ENCODE data around the gene RPP38. TPM values are rescaled to one million over a fixed set of nuclear protein-coding genes. Genes with fewer than 3 reads are reported as not detected.

RPP38 gene
- total and polyA plus RNA-seq, 2 of the 8 experiments (the other 6 are each of a cell fraction or from before 2014, with no cell fraction given): 20.8 to 23.3 TPM

DNA sequence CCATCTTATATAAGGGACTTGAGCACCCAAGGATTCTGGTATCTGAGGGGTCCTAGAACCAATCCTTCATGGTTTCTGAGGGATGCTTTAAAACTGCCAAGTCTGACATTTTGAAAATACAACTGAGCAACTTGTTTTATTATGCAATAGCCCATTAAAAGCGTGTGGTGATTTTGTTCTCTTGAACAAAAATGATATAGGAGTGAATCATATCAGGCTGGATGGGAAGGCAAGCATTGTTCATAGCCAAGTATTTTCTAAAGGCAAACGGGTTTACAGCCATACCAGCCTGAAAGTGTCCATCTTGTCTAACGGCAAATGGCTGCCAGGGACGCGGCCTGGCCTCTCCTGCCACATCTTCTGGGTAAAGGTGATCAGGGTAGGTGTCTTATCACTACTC is 23.4 kb downstream of the RPP38 start:
- Histone ChIP-seq H2BK15ac (ENCODE audit: low read length) (no peak overlapping the region), H4K5ac (ENCODE audit: insufficient read length, low read depth, low read length) (no peak overlapping the region), H3K14ac (ENCODE audit: insufficient read length) (no peak overlapping the region), H3K27ac (ENCODE audit: low read depth, low read length) (no peak overlapping the region), H3K9ac (replicated peaks in 1 of 4; ENCODE audit: extremely low read depth in 1 of 4, low read depth in 3 of 4, low read length in 3 of 4) (no peak overlapping the region), H3K56ac (replicated peaks; ENCODE audit: insufficient read length, low read depth, low read length) (no peak overlapping the region), H3K23me2 (ENCODE audit: low read depth, low read length) (no peaks in the 10 kb centered on the region), H4K91ac (replicated peaks; ENCODE audit: insufficient read length, low read length) (no peak overlapping the region), H4K20me1 (replicated peaks in 1 of 2; ENCODE audit: control insufficient read depth in 1 of 2, insufficient read depth in 2 of 2, low read length in 2 of 2) (no peaks in the 10 kb centered on the region), H2BK20ac (ENCODE audit: low read length) (no peak overlapping the region), H2BK12ac (ENCODE audit: low read depth, low read length) (no peak overlapping the region), H3K23ac (ENCODE audit: insufficient read length) (no peak overlapping the region), H3K9me3 (ENCODE audit: insufficient read depth in 2 of 2, low read depth in 1 of 2, low read length in 1 of 2) (no peaks in the 10 kb centered on the region), H3K4me2 (ENCODE audit: insufficient read depth in 1 of 2, low read depth in 2 of 2, low read length in 2 of 2) (no peak overlapping the region), H3K27me3 (replicated peaks in 1 of 4; ENCODE audit: control insufficient read depth in 3 of 4, extremely low read depth in 1 of 4, insufficient read depth in 3 of 4, low read length in 3 of 4) (no peaks in the 10 kb centered on the region), H2BK120ac (replicated peaks; ENCODE audit: low read depth, low read length) (no peak overlapping the region), H3K4ac (replicated peaks; ENCODE audit: insufficient read length, low read depth, low read length) (no peak overlapping the region), H3K79me2 (ENCODE audit: control insufficient read depth in 1 of 2, insufficient read depth in 2 of 2, low read length in 2 of 2) (no peaks in the 10 kb centered on the region), H3K36me3 (ENCODE audit: control insufficient read depth in 2 of 4, insufficient read depth in 4 of 4, low read length in 3 of 4) (peaks cover 0 to 12% (median 7%) of the 10 kb centered on the region in 4 experiments; a peak in 4 of 8 replicates), H2AFZ (ENCODE audit: low read length) (no peak overlapping the region), H2AK5ac (ENCODE audit: low read depth, low read length) (no peak overlapping the region), H4K8ac (ENCODE audit: extremely low read depth, insufficient read depth, low read length) (no peak overlapping the region), H3K18ac (ENCODE audit: extremely low read depth, low read length) (no peak overlapping the region), H3K4me1 (replicated peaks in 1 of 4; ENCODE audit: control insufficient read depth in 3 of 4, insufficient read depth in 4 of 4, low read length in 3 of 4) (no peaks in the 10 kb centered on the region), H2BK5ac (ENCODE audit: low read depth, low read length) (no peak overlapping the region), H3K79me1 (ENCODE audit: low read depth, low read length) (no peaks in the 10 kb centered on the region), H3K4me3 (ENCODE audit: extremely low read depth in 1 of 4, insufficient read depth in 2 of 4, low read depth in 3 of 4, low read length in 4 of 4) (no peak overlapping the region)
- FAIRE-seq (no peak), DNase-seq (ENCODE audit: low read depth in 1 of 2, low spot score in 2 of 2) (no peak)
- ChIA-PET POLR2A (ENCODE audit: partially characterized antibody) (no interaction called here), CTCF (ENCODE audit: partially characterized antibody) (no interaction called here)
- no peak for TF ChIP-seq KDM1A (IDR thresholded peaks at IDR 0.05; ENCODE audit: borderline replicate concordance, low read length)
- WGBS, 2 experiments (ENCODE audit: extremely low coverage in 1 of 2, insufficient coverage in 1 of 2, insufficient read length in 1 of 2, insufficient replicate concordance in 2 of 2, low coverage in 1 of 2, low lambda C conversion rate in 2 of 2, missing lambda C conversion rate in 1 of 2): 86% methylated on average over 5 of the region's 5 CpGs; no CpG with 5 or more reads in 1 of the 2 experiments
